ENCODE results near the gene TAF10.
A peak's percentile ranks its signal among the peaks of the same experiment; 100 is the strongest.

The TAF10 gene

GRCh38 chr11:6612213-6613041 lies at the start of gene TAF10:
Gene TAF10 (minus strand): TSS chr11:6612216. CDS start chr11:6612189, 27 bp downstream.
- peak within 1 kb of the TSS; percentile 82 for H3K4me3 ChIP-seq (ENCODE audit: low read depth, low read length)
- peaks cover 42% of the 10 kb centered on the region; the same call in 1 of the 2 replicates for H3K36me3 ChIP-seq (ENCODE audit: insufficient read depth, low read length)
- no peaks in the 10 kb centered on the region for H3K27me3 ChIP-seq (ENCODE audit: insufficient read depth, low read length)
- peak within 1 kb of the TSS; percentile 72 for H2AFZ ChIP-seq (ENCODE audit: low read length, unreplicated experiment)
- H3K79me2 ChIP-seq (ENCODE audit: control insufficient read depth, insufficient read depth, low read length, unreplicated experiment) = peaks cover 48% of the 10 kb centered on the region
- H3K27ac ChIP-seq (ENCODE audit: low read depth, low read length) = peak within 1 kb of the TSS; percentile 90
- peaks cover 54% of the 10 kb centered on the region for H3K4me1 ChIP-seq (ENCODE audit: control insufficient read depth, insufficient read depth, low read length, unreplicated experiment)

- peaks cover 27% of the 10 kb centered on the region for H3K27me3 ChIP-seq (ENCODE audit: insufficient read depth, low read length)
- no peak overlapping the region for H2AFZ ChIP-seq (ENCODE audit: low read length, unreplicated experiment)
- no peaks in the 10 kb centered on the region for H3K36me3 ChIP-seq (ENCODE audit: insufficient read depth, low read length)
- no peak overlapping the region for H3K27ac ChIP-seq (ENCODE audit: low read depth, low read length)
- no peaks in the 10 kb centered on the region for H3K79me2 ChIP-seq (ENCODE audit: control insufficient read depth, insufficient read depth, low read length, unreplicated experiment)
- H3K4me1 ChIP-seq (ENCODE audit: control insufficient read depth, insufficient read depth, low read length, unreplicated experiment) = peaks cover 11% of the 10 kb centered on the region
- no peak overlapping the region for H3K4me3 ChIP-seq (ENCODE audit: low read depth, low read length)
These were observed 48.7 kb upstream of the TAF10 start for GRCh38 chr11:6660712-6661111.

DNA sequence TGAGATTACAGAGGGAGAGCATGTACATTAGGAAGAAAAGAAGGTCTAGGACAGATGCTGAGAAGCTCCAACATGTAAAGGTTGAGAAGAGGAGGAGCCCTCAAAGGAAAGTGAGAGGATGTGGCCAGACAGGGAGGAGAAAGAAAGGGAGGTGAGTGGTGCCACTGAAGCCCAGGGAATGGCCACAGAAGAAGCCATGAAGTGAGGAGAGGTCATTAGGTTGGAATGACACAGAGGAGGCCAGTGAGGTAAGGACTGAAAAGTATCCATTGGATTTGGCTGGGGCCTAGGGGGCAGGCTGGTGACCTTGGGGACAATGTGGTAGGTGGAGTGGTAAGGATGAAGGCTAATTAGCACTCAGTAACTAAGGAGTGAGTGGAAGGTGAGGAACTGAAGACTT lies 46.6 kb upstream of the TAF10 start:
- Histone ChIP-seq H3K27me3 (ENCODE audit: insufficient read depth, low read length) (peaks cover 44% of the 10 kb centered on the region), H3K4me3 (ENCODE audit: low read depth, low read length) (no peak overlapping the region)

DNA sequence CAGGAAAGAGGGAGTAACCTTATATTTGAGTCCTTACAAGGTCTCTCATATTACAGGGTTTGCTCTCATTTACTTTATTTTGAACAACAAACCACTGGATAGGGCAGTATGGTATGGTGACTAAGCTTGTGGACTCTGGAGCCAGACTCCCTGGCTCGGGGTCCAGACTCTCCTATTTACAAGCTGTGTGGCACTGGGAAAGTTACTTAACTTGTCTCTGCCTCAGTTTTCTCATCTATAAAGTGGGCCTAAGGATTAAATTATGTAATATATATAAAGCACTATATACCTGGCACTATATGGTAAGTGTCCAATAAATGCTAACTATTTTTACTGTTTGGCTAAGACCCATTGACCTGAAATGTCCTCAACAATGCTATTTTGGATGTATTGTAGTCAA lies 45.3 kb upstream of the TAF10 start:
- Histone ChIP-seq H3K27me3 (ENCODE audit: insufficient read depth, low read length) (peaks cover 57% of the 10 kb centered on the region), H3K4me1 (ENCODE audit: control insufficient read depth, insufficient read depth, low read length, unreplicated experiment) (no peaks in the 10 kb centered on the region), H3K36me3 (ENCODE audit: insufficient read depth, low read length) (no peaks in the 10 kb centered on the region), H3K79me2 (ENCODE audit: control insufficient read depth, insufficient read depth, low read length, unreplicated experiment) (no peaks in the 10 kb centered on the region), H2AFZ (ENCODE audit: low read length, unreplicated experiment) (no peak overlapping the region), H3K4me3 (ENCODE audit: low read depth, low read length) (no peak overlapping the region), H3K27ac (ENCODE audit: low read depth, low read length) (no peak overlapping the region)

More for the DNA sequence above, 46.6 kb upstream of the TAF10 start:
- H3K79me2 ChIP-seq (ENCODE audit: control insufficient read depth, insufficient read depth, low read length, unreplicated experiment) = no peaks in the 10 kb centered on the region
- no peak overlapping the region for H2AFZ ChIP-seq (ENCODE audit: low read length, unreplicated experiment)
- no peaks in the 10 kb centered on the region for H3K4me1 ChIP-seq (ENCODE audit: control insufficient read depth, insufficient read depth, low read length, unreplicated experiment)
- H3K27ac ChIP-seq (ENCODE audit: low read depth, low read length) = no peak overlapping the region
- H3K36me3 ChIP-seq (ENCODE audit: insufficient read depth, low read length) = no peaks in the 10 kb centered on the region

GRCh38 chr11:6656936-6657335 lies 44.9 kb upstream of the TAF10 start:
- Histone ChIP-seq H3K36me3 (ENCODE audit: insufficient read depth, low read length) (no peaks in the 10 kb centered on the region), H3K4me1 (ENCODE audit: control insufficient read depth, insufficient read depth, low read length, unreplicated experiment) (no peaks in the 10 kb centered on the region), H3K27me3 (ENCODE audit: insufficient read depth, low read length) (peaks cover 61% of the 10 kb centered on the region), H3K79me2 (ENCODE audit: control insufficient read depth, insufficient read depth, low read length, unreplicated experiment) (no peaks in the 10 kb centered on the region), H3K27ac (ENCODE audit: low read depth, low read length) (no peak overlapping the region), H3K4me3 (ENCODE audit: low read depth, low read length) (no peak overlapping the region), H2AFZ (ENCODE audit: low read length, unreplicated experiment) (no peak overlapping the region)

GRCh38 chr11:6656584-6656915 lies 44.5 kb upstream of the TAF10 start:
- H3K36me3 ChIP-seq (ENCODE audit: insufficient read depth, low read length) = no peaks in the 10 kb centered on the region
- no peak overlapping the region for H3K4me3 ChIP-seq (ENCODE audit: low read depth, low read length)
- no peak overlapping the region for H3K27ac ChIP-seq (ENCODE audit: low read depth, low read length)
- H3K4me1 ChIP-seq (ENCODE audit: control insufficient read depth, insufficient read depth, low read length, unreplicated experiment) = no peaks in the 10 kb centered on the region
- H3K27me3 ChIP-seq (ENCODE audit: insufficient read depth, low read length) = peaks cover 65% of the 10 kb centered on the region
- no peaks in the 10 kb centered on the region for H3K79me2 ChIP-seq (ENCODE audit: control insufficient read depth, insufficient read depth, low read length, unreplicated experiment)
- H2AFZ ChIP-seq (ENCODE audit: low read length, unreplicated experiment) = no peak overlapping the region

DNA sequence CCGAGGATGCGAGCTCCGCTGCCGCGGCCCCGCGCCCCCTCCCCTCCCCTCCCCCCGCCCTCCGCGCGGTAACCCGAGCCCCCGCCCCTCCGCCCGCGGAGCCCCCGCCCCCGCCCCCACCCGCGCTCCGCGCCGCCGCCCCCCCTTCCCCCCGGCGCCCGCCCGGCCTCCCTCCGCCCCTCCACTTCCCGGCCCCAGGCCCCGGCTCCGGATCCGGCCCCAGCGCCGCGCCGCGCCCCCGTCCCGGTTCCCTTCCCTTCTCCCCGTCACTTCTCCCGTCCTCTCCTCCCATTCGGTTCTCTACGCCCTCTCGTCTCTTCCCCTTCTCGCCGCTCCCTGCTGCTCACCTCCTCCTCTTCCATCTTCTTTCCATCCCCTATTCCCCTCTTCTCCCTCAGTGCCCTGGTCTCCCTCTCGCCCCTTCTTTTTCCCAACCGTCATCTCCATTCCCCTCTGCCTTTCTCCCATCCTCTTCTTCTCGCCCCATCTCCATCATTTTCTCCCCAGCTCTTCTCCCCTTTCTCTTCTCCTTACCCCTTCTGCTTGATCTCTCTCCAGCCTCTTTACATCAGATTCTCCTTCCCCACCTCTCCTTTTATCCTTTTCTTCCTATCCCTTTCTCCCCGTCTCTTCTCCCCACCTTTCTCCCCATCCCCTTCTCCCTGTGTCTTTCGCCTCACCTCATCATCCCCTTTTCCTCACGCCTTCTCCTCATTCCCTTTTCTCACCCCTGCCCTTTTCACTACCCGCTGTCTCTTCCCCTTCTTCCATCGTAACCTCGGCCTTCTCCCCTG lies 44.0 kb upstream of the TAF10 start, which contains the start of gene DCHS1:
Gene DCHS1, minus strand, starts transcription at position 20 of the 794 bp plus-strand sequence. CDS start 14,196 bp downstream, outside the sequence.
- H3K27ac ChIP-seq (ENCODE audit: low read depth, low read length) = no peak within 1 kb of the TSS
- H3K4me3 ChIP-seq (ENCODE audit: low read depth, low read length) = peak within 1 kb of the TSS; percentile 48
- H3K27me3 ChIP-seq (ENCODE audit: insufficient read depth, low read length) = peaks cover 71% of the 10 kb centered on the region
- no peaks in the 10 kb centered on the region for H3K4me1 ChIP-seq (ENCODE audit: control insufficient read depth, insufficient read depth, low read length, unreplicated experiment)
- no peak within 1 kb of the TSS for H2AFZ ChIP-seq (ENCODE audit: low read length, unreplicated experiment)
- no peaks in the 10 kb centered on the region for H3K36me3 ChIP-seq (ENCODE audit: insufficient read depth, low read length)
- no peaks in the 10 kb centered on the region for H3K79me2 ChIP-seq (ENCODE audit: control insufficient read depth, insufficient read depth, low read length, unreplicated experiment)

DNA sequence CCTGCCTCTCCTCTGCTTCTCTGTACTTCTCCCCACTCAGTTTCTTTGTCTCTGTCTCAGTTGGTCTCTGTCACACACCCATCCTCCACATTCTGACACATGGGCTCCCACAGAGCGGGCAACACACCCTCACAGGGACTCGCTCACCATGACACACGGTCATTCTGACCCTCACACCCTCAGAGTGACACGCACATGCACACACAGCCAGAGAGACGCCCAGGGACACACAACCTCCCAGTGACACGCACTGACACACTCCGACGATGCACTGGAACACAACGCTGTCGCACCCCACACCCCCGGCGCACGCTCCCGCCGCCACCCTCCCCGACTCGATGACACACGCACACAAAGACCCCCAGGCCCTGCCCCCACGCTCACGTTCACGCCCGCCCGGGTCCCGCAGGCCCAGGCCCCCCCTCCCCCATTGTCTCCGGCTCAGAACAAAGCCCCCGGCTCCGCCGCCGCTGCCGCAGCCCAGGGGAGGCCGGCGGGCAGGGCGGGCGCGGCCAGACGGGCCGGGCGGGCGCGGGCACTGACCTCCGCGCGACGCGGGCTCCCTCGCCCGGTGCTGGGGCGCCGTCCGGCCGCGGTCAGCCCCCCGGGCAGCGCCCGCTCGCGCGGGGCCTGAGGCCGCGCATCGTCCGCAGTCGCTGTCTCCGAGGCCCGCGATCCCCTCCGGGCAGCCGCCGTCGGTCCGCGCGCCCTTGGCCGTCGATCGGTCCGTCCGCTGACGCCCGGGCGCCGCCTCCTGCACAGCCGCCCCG lies 43.2 kb upstream of the TAF10 start:
- Histone ChIP-seq H3K4me1 (ENCODE audit: control insufficient read depth, insufficient read depth, low read length, unreplicated experiment) (no peaks in the 10 kb centered on the region), H3K27me3 (ENCODE audit: insufficient read depth, low read length) (peaks cover 78% of the 10 kb centered on the region), H3K79me2 (ENCODE audit: control insufficient read depth, insufficient read depth, low read length, unreplicated experiment) (no peaks in the 10 kb centered on the region), H3K27ac (ENCODE audit: low read depth, low read length) (no peak overlapping the region), H2AFZ (ENCODE audit: low read length, unreplicated experiment) (no peak overlapping the region), H3K4me3 (ENCODE audit: low read depth, low read length) (peak overlapping the region; percentile 18; the same call in 1 of the 2 replicates), H3K36me3 (ENCODE audit: insufficient read depth, low read length) (no peaks in the 10 kb centered on the region)

GRCh38 chr11:6654281-6655019 lies 42.4 kb upstream of the TAF10 start:
- H3K4me3 ChIP-seq (ENCODE audit: low read depth, low read length) = no peak overlapping the region
- no peaks in the 10 kb centered on the region for H3K4me1 ChIP-seq (ENCODE audit: control insufficient read depth, insufficient read depth, low read length, unreplicated experiment)
- no peak overlapping the region for H3K27ac ChIP-seq (ENCODE audit: low read depth, low read length)
- H2AFZ ChIP-seq (ENCODE audit: low read length, unreplicated experiment) = no peak overlapping the region
- H3K27me3 ChIP-seq (ENCODE audit: insufficient read depth, low read length) = peaks cover 85% of the 10 kb centered on the region
- H3K36me3 ChIP-seq (ENCODE audit: insufficient read depth, low read length) = no peaks in the 10 kb centered on the region
- no peaks in the 10 kb centered on the region for H3K79me2 ChIP-seq (ENCODE audit: control insufficient read depth, insufficient read depth, low read length, unreplicated experiment)

DNA sequence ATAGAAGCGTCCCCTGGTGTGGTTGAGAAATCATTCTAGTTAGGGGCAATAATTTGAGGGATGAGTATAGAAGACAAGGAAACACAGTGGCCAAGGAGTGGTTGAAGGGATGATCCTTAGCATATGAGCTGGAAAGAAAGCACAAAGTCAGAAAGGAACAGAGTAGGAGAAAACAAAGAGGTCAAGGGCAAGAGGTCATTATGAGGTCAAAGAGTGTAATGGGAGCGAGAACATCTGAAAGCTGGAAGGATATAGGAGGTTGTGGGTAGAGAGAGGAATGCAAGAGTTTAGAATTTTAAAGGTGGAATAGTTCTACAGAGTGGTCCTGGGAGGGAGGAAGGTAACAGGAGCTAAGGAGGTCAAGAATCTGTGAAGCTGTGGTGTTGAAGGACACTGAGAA lies 41.6 kb upstream of the TAF10 start:
- no peaks in the 10 kb centered on the region for H3K4me1 ChIP-seq (ENCODE audit: control insufficient read depth, insufficient read depth, low read length, unreplicated experiment)
- no peak overlapping the region for H2AFZ ChIP-seq (ENCODE audit: low read length, unreplicated experiment)
- no peak overlapping the region for H3K4me3 ChIP-seq (ENCODE audit: low read depth, low read length)
- H3K36me3 ChIP-seq (ENCODE audit: insufficient read depth, low read length) = no peaks in the 10 kb centered on the region
- H3K79me2 ChIP-seq (ENCODE audit: control insufficient read depth, insufficient read depth, low read length, unreplicated experiment) = no peaks in the 10 kb centered on the region
- no peak overlapping the region for H3K27ac ChIP-seq (ENCODE audit: low read depth, low read length)
- H3K27me3 ChIP-seq (ENCODE audit: insufficient read depth, low read length) = peaks cover 90% of the 10 kb centered on the region
